Esophagus mucosa (tissue), 1 donor: ENCODE data around the gene HBG2. TPM values are rescaled to one million over a fixed set of nuclear protein-coding genes. Genes with fewer than 3 reads are reported as not detected.
"Not testable (repeated sequence)": the region's sequence is repeated elsewhere in the genome, so short reads cannot be mapped to it uniquely, and the experiment has no call there.

Experiments used
- ATAC-seq: fragments of 200-7000 bp; cut with Tn5 transposase; one replicate; pipeline ENCODE4 v1.9.1; 2020
- total RNA-seq: library from RNA; stranded (reverse); gene quantifications from one replicate; pipeline ENCODE4 v1.2.4, GENCODE V29; 2023
- donor health status: DM: yes; HTN: yes; CAD: no.

HBG2 gene
- total RNA-seq, 1 donor from 2014 or later = not detected

DNA sequence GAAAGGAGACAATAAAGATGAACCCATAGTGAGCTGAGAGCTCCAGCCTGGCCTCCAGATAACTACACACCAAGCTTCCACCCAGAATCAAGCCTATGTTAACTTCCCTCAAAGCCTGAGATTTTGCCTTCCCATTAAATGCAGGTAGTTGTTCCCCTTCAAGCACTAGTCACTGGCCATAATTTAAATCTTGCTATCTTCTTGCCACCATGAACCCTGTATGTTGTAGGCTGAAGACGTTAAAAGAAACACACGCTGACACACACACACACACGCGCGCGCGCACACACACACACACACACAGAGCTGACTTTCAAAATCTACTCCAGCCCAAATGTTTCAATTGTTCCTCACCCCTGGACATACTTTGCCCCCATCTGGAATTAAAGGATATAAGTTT is 6.1 kb downstream of the HBG2 start:
- not testable (repeated sequence) for ATAC-seq

DNA sequence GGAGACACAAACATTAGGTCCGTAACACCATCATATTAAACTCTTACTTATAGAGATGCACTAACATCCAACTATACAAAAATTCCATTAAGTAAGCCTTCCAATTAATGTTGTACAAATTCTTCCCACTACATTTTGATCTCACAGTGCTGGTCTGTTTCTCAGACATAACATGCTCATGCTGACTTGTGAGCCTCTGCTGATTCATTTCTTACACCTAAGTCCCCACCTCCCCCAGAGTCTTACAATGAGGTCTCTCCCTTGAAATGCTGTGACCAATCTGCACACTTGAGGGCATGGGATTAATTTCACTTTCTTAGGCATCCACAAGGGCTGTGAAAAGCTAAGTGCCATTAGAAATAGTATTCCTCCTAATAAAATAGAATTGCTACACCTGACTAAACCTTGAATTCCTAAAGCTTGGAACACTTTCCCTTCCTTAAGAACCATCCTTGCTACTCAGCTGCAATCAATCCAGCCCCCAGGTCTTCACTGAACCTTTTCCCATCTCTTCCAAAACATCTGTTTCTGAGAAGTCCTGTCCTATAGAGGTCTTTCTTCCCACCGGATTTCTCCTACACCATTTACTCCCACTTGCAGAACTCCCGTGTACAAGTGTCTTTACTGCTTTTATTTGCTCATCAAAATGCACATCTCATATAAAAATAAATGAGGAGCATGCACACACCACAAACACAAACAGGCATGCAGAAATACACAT is 6.9 kb downstream of the HBG2 start:
- ATAC-seq = no peak

DNA sequence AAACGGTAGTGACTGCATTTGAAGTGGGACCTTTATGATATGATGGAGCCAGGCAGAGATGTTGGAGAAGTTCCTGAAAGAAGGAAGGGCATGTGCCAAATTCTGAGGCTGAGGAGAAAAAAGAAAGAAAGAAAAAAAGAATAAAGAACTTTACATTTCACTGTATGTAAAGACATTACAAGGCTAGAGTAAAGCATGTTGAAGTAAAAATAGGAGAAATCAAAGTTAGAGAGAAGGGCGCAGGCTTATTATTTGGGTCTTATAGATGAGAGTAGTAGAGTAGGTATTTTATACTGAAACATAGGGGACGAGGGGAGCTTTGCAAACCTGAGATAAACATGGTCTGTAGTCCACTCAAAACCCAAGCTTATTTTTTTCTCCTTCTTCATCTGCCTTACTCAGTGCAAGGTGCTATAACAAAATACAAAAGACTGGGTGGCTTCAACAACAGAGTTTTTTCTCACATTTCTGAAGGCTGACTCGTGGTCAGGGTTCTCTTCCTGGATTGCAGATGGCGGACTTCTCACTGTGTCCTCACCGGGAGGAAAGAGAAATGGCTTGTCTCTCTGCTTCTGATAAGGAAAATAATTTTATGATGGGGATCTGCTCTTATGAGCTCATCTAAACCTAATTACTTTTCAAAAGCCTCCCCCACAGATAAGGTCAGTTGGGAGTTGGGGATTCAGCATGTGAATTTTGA is 7.7 kb downstream of the HBG2 start:
- no peak for ATAC-seq

DNA sequence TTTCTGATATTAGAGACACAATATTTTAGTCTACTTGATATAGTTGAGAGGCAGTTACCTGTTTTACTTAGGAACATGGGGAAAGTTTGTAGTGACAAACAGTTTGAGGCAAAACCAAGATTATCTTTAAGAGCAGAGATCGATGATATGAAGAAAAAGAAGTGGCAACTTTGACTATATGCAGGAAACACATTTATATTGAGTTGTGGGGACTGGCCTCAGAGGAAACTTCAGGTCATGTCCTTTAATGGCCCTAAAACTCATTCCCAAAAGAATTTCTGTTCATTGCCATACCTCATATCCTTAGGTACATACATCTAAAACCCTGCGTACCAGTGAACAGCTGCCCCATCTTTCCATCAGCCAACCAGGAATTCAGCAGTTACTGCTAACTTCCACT is 9.4 kb downstream of the HBG2 start:
- no peak for ATAC-seq

DNA sequence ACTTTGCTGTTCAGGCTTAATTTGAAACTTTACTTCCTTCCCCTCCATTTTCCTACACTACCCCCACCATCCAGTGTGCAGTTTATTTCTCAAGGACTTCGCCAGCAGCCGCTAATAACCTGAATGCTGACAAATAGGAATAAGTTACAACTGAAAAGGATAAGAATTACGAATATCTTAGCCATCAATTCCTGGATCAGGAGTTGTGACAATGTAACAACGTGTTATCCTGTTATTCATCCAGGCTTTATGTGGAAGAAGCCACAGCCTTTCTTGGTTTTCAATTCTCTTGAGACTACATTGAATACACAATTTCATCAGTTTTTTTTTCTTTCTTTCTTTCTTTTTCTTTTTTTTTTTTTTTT is 10.8 kb downstream of the HBG2 start:
- ATAC-seq = no peak

DNA sequence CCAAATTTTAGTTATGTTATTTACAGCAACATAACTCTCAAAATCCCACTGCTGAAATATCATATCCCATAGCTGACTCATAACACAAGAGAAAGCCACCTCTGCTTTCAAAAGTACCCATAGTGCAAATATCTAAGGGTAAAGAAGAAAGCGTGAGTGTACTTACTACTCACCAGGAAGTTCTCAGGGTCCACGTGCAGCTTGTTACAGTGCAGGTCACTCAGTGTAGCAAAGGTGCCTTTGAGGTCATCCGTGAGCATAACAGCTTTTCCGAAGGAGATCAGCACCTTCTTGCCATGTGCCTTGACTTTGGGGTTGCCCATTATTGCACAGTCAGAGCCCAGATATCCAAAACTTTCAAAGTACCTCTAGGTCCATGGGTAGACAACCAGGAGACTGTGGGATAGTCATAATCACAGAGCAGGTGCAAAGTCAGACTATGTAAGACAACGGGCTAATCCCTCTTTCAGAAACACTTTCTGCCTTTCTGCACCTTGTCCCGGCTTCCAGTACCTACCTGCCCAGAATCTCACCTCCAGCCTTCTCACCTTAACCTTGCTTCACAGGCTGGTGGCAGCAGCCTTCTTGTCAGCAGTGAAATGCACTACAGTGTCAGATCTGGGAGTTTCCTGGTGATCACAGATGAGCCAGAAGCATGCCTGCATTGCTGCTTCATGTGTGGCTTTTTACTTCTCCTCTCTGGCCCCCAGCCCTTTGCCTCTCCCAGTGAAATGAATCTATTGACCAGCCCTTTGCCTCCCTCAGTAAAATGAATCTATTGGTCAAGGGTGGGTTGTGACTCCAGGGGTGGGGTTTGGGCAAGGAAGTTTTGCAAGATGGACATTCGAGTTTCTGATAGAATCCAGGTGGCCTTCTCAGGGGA is 11.4 kb downstream of the HBG2 start:
- no peak for ATAC-seq

DNA sequence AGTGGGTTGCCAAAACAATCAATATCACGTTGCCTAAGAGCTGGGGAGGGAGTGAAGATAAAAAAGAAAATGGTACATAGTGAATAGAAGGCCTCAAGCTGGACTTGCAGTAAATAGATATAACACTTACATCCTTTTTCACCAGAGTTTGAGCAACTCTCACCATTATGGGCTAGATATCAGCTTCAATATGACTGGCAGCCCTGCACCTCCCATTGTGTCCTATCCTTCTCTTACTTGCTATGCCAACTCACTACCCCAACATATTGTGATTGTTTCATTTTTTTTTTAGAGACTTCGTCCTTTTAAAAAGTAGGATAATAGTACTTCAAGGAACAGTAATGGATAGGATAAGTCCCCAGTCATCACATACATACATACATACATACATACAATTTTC is 12.4 kb downstream of the HBG2 start:
- ATAC-seq = no peak

DNA sequence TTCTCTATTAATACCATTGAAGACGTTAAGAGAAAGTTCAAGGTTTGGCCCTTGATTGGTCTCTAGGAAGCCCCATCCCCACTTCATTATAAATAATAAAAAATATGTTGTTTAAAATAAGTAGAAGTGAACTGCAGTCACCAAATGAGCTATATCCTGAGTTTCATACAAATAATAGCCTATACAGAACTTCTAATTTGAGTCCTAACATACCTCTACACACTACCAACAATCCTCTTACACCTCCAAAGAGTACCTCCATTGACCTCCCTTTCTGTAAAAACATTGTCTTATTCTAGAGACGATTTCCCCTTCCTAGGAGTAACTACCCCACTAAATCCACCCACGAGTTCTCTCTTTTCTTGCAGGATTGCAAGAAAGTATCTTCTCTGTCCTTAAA is 13.1 kb downstream of the HBG2 start:
- no peak for ATAC-seq

DNA sequence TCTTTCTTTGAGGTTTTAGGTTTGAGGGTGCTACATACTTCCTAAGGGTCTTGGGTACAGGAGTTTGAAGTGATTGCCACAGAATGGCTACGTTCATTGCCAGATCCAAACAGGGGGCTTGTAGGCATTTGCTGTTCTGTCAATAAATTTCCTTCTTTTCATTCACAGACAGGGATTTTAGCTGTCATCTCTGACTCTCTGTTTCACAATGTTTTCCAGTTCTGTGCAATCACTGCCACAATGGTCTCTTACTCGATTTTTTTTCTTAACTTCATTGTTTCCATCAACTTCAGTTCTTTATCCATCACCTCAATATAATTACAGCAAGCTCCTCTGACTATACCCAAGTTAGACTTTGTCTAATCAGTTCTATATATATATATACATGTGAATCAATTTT is 14.1 kb downstream of the HBG2 start:
- no peak for ATAC-seq

DNA sequence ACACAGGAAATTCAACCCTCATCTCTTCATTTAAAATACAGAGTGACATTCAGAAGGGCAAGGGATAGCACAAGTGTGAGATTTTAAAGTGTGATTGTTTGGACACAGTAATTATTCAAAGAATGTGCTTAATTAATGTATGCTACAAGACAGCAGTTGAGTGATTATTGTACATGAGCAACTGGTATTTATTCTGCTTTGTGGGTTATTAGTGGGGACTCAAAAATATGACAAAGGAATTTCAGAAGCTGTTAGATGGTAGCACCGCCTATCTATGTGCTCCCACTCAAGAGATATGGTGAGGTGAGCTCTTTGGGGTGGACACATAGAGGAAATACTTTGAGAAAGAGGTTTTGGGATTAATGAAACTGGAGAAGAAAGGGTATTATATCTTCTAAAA is 14.5 kb downstream of the HBG2 start:
- ATAC-seq = no peak

DNA sequence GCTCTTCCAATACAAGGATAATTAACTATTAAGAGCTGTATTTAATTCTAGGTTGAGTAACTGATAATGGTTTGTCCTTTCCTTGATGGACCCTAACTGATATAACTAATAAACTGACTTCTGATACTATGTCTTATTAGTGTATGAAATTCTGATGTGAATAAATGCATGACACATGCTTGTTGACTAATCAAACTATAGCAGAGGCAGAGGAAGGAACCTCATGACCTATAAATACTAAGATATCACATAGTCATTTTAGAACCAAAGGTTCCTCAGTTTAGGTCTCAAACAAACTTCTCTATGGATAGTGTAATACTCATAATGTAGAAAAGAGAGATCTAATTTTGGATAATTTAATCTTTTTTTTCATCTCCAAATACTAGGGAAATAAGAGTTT is 15.5 kb downstream of the HBG2 start:
- ATAC-seq = no peak

DNA sequence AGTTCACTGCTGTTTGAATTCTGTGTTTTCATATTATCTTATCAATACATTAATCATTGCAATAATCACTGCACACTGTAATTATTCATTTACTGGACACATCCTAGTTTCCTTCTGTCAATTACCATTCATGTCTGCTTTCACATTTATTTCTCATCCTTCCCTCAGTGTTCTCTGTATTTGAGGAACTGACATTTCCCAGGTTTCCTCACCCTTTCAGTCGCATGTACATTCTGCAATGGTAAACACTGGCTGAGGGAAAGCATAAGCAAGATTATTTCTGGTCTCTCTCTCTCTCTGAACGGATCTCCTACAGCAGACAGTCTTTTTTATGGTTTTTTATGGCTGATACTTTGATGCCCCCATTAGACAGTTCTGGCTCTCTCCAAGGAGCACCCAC is 16.1 kb downstream of the HBG2 start:
- no peak for ATAC-seq

DNA sequence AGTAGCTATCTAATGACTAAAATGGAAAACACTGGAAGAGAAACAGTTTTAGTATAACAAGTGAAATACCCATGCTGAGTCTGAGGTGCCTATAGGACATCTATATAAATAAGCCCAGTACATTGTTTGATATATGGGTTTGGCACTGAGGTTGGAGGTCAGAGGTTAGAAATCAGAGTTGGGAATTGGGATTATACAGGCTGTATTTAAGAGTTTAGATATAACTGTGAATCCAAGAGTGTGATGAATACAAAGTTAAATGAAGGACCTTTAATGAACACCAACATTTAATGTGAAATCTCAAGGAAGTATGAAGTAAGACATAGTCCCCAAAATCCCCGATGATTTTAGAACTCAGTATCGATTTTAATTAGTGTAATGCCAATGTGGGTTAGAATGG is 17.2 kb downstream of the HBG2 start:
- no peak for ATAC-seq

DNA sequence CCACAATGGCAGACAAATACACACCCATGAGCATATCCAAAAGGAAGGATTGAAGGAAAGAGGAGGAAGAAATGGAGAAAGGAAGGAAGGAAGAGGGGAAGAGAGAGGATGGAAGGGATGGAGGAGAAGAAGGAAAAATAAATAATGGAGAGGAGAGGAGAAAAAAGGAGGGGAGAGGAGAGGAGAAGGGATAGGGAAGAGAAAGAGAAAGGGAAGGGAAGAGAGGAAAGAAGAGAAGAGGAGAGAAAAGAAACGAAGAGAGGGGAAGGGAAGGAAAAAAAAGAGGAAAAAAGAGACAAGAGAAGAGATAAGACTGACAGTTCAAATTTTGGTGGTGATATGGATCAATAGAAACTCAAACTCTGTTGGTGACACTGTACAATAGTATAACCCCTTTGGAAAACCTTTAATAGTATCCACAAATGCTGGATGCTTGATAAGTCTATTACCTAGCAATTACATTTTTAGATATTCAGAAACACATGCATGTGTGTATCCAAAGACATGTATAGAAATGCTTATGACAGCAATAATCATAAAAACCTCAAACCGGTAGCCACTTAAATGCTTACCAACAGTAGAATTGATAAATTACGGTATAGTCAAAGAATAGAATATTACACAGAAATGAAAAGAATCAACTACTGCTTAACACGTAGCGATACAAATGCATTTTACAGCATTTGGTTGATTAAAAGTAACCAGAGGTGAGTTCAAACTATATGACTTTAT is 19.1 kb downstream of the HBG2 start:
- ATAC-seq = no peak

DNA sequence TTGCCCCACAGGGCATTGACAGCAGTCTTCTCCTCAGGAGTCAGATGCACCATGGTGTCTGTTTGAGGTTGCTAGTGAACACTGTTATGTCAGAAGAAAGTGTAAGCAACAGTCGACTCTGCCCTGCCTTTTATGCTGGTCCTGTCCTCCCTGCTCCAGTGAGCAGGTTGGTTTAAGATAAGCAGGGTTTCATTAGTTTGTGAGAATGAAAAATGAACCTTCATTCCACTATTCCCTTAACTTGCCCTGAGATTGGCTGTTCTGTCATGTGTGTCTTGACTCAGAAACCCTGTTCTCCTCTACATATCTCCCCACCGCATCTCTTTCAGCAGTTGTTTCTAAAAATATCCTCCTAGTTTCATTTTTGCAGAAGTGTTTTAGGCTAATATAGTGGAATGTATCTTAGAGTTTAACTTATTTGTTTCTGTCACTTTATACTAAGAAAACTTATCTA is 20.2 kb downstream of the HBG2 start, which contains the start of gene HBD:
Gene HBD, minus strand, starts transcription at position 103 of the 454 bp plus-strand sequence. Its CDS starts 50 bp downstream, at position 53.
- ATAC-seq = no peak

DNA sequence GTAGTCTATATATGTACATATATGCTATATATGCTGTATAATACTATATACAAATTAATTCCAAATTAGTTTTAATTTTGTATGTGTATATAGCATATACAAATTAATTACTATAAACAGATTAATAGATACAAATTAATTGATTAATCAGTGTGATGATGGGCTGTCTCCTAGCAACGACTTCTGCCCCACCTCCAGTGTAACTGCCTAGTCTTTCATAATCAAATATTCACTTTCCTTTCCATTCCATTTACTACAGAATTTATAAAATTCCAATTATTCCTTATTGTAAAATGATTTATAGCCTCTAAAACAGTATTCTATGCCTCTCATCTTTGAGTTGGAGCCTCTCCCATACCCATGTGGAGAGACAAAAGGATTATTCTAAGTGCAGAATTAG is 21.3 kb downstream of the HBG2 start:
- ATAC-seq = no peak

DNA sequence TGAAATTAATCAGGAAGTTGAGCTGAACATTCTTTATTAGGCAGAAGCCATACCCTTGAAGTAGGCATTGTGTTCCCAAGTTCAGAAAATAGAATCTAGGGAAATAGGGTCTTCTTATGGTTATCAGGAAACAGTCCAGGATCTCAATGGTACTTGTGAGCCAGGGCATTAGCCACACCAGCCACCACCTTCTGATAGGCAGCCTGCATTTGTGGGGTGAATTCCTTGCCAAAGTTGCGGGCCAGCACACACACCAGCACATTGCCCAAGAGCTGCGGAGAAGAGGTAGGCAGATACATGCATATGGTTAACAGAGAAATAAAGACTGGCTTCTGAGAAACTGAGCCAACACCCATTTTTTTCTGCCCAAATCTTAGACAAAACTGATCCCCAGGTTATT is 21.8 kb downstream of the HBG2 start:
- ATAC-seq = no peak

DNA sequence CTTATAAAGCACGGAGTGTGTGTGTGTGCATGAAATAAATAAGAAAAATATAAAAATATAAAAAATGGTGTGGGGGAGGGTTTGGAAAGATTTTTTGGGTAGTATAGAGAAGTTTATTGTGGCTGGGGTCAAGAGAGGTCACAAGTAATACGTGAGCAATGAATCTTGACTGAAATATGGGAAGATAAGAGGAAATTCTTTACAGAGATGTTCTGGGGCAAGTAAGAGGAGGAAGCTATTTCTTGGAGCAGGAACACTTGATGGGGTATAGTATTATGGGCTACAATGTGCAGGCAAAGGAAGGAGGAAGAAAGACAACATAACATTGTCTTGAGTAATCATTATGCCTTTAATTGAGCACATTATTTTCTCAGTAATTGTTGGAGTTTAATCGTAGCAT is 22.4 kb downstream of the HBG2 start:
- no peak for ATAC-seq

DNA sequence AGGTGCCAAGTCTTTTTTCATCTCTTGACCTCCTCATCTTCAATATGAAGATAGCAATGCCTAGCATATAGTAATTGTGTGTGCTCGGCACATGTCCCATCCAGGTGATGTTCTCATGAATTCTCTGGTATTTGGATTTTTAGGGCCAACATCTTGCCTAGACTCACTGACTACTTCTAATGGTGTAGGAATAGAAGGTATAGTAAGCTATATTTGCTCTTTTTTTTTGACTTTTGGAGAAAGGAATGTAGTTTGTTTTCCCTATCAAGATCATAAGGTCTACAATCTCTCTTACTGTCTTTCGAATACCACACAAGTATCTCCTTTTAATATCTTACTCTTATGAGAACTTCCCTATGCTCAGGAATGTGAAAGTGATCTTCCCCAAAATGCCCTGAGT is 23.5 kb downstream of the HBG2 start:
- no peak for ATAC-seq

DNA sequence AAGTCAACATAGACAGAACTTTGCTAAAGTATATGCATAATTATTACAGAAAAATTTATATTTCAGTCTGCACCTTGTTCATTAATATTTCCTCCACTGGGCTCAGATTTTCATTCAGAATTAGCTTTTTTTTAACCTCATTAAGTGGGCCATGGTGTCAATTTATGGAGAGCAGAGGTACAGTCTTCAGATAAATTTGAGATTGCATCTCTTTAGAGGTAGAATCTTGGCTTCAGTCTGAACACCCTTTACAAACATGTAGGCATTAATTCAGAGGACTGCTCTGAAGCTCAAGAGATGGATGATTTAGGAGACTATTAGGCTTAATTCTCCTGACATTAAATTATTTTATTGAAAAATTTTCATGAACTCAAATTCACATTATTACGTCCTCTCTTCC is 24.3 kb downstream of the HBG2 start:
- ATAC-seq = no peak

DNA sequence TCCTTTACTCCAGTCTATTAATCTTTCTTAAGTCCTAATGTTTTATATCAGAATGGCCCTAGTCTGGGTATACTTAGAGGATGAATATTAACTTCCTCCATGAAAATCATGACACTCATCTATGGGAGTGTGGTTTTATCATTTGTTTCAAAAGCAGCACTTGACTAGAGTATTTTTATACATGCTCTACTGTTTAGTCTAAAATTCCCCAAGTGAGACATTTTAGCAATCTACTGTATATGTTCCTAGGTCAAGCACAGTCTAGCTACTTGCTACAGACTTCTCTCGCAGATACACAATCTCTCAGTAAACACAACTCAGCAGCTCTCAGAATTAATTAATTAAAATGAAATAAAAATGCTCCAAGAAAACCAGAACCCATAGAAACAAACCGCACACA is 24.8 kb downstream of the HBG2 start:
- ATAC-seq = no peak

DNA sequence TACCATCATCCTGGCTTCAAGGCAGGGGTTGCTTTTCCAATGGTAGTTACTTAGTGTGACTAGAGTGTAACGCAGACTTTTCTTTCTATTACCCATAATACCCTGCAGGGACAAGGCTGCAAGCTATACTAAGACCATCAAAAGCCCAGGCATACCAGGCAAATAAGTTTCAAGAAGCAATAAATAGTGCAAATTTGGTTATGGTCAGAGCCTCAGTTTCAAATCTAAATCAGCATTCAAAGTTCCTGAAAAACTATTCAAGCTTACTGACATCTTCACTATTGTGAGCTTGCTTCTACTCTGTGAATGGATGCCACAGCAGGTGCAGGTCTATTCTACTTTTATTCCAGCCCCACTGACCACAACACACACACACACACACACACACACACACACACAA is 25.2 kb downstream of the HBG2 start:
- ATAC-seq = no peak

DNA sequence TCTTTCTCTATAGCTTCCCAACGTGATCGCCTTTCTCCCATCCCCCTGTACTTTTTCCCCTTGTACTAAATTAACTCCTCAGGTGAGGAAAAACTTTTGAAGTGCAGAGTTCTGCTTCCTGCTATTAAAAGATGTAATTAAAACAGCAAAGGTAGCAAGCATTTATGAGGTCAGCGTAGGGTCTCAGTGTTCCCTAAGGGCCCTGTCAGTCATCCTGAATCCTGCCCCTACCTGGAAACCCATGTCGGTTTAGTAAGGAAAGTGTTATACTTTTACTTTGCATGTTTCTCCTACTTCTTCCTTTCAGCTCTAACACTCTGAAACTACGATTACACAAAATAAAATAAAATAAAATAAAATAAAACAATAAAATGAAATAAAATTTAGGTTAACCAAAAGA is 26.5 kb downstream of the HBG2 start:
- ATAC-seq = no peak
